ENCODE results near the gene RSRP1. TPM values are rescaled to one million over a fixed set of nuclear protein-coding genes. Genes with fewer than 3 reads are reported as not detected.

Gene RSRP1
- total and polyA plus RNA-seq, 2 donors (not counting 3 experiments of a cell fraction or from before 2014, with no cell fraction given): 50.5 to 99.4 TPM

- POLR2A ChIA-PET: no interaction called here
- no TSS peak for BruUV-seq (replicated peaks)
- Histone ChIP-seq H3K9me1 (replicated peaks; ENCODE audit: control insufficient read depth, extremely low read depth, insufficient read depth, low read length) (no peaks in the 10 kb centered on the region), H3K4me1 (ENCODE audit: control insufficient read depth, extremely low read depth, insufficient read depth, low read length) (no peaks in the 10 kb centered on the region), H2AFZ (ENCODE audit: low read depth, low read length) (no peak overlapping the region), H4K20me1 (replicated peaks; ENCODE audit: control insufficient read depth, extremely low read depth, insufficient read depth, low read length) (no peaks in the 10 kb centered on the region), H3K4me2 (ENCODE audit: insufficient read depth, low read length) (no peak overlapping the region), H3K27ac (ENCODE audit: insufficient read depth, low read depth, low read length) (no peak overlapping the region), H3K4me3 (replicated peaks in 1 of 3; ENCODE audit: insufficient read depth in 1 of 3, low read depth in 1 of 3, low read length in 3 of 3) (no peak overlapping the region), H3K36me3 (ENCODE audit: control insufficient read depth in 2 of 2, extremely low read depth in 1 of 2, insufficient read depth in 2 of 2, low read length in 2 of 2) (no peaks in the 10 kb centered on the region), H3K9me3 (replicated peaks; ENCODE audit: control insufficient read depth, insufficient read depth, low read length) (no peaks in the 10 kb centered on the region), H3K79me2 (ENCODE audit: control insufficient read depth, insufficient read depth, low read length) (no peaks in the 10 kb centered on the region), H3K9ac (replicated peaks; ENCODE audit: extremely low read depth, insufficient read depth, low read length) (no peak overlapping the region), H3K27me3 (ENCODE audit: control insufficient read depth in 2 of 2, insufficient read depth in 2 of 2, low read length in 2 of 2) (peaks cover 7 to 8% of the 10 kb centered on the region in 2 experiments)
- dilution Hi-C loops (cut with MboI; ENCODE audit: extremely low pct_ligation_motif_present, low sequenced_read_pairs): no loop called here
- no peak for FAIRE-seq
- intact Hi-C loops (cut with micrococcal nuclease): no loop called here
- no peak for DNase-seq (ENCODE audit: low read depth, low spot score)
- CTCF ChIA-PET: interaction anchor here (1.3 to 1.7 kb wide), 2 partner anchors 12 to 49 kb away, joined by 3 to 4 read pairs; no protein-coding TSS in a partner anchor
- TF ChIP-seq GATA2 (IDR thresholded peaks at IDR 0.05; ENCODE audit: insufficient read depth, insufficient read length, low read depth, low read length) (no peak), MAX (IDR thresholded peaks at IDR 0.05; ENCODE audit: insufficient read depth, insufficient read length) (no peak), MYC (IDR thresholded peaks at IDR 0.05; ENCODE audit: low read depth, low read length) (no peak), POLR2A (IDR thresholded peaks at IDR 0.05; ENCODE audit: low read depth, low read length) (no peak), CTCF (IDR thresholded peaks at IDR 0.05; ENCODE audit: extremely low read depth in 1 of 2, insufficient read depth in 1 of 2, low read depth in 1 of 2, low read length in 2 of 2) (no peak), EZH2 (IDR thresholded peaks at IDR 0.05; ENCODE audit: borderline replicate concordance, low read depth, low read length, severe bottlenecking) (no peak), FOS (IDR thresholded peaks at IDR 0.05; ENCODE audit: borderline replicate concordance, insufficient read depth, low read length) (no peak), JUN (IDR thresholded peaks at IDR 0.05; ENCODE audit: borderline replicate concordance, insufficient read depth, insufficient read length, low read depth) (no peak), POLR2AphosphoS5 (IDR thresholded peaks at IDR 0.05; ENCODE audit: insufficient read depth, low read depth, low read length) (no peak)
Measured at GRCh38 chr1:25197982-25198662, 49.1 kb downstream of the RSRP1 start.

All from endothelial cell of umbilical vein (primary cell).